HG02885 (cell line): ENCODE data around the gene ITGA6.

Source experiments
- ATAC-seq: cut with Tn5 transposase; IDR thresholded peaks from one replicate; pipeline ENCODE4 v1.9.1; 2021; ENCODE audit warnings: mild to moderate bottlenecking; ENCODE audit not compliant: unreplicated experiment, poor library complexity

The ITGA6 gene

DNA sequence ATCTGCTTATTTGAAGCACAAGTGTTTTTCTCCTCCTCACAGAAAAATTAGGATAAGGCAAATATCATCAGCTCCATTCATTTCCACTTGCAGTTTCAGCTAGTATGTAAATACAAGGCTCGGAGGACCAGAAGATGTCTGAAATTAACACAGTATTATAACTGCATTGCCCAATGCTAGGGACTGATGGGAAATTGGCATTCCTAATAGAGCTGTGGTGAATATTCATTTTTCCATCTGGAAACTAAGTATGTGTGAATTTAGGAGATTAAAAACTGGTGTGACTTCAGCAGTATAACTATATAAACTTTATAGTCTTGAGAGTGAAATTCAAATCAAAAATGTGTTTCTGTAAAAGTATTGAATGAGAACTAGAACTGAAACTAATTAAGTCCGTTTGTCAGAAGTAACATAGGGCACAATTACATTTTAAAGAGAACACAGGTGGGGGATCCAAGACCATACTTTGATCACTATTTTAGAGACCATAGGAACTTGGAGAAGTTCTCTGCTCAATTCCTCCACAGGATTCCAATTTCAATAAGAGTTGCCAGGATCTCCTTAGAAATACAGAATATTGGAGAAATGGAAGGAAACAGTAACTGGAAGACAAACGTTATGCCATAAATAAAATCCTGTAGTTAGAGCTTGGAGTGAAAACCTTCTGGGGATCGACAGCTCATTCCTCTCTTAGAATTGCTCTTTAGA is 12.1 kb upstream of the ITGA6 start:
- no peak for ATAC-seq

DNA sequence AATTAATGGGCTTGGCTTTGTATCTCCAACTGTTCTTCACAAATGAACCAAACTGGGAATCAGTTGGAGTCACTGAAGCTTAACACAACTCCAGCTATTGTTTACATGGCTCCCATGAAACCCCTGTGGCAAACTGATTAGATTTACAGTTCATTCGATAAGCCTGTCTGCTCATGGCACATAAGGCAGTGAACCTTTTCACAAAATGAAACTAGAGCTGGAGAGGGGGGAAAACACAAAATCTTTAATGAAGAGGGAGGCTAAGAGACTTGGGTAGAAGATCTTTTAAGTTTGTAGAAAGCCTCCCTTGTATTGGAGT is 11.6 kb upstream of the ITGA6 start:
- no peak for ATAC-seq

GRCh38 chr2:172416447-172417058 is 10.8 kb upstream of the ITGA6 start:
- ATAC-seq = no peak

- ATAC-seq = no peak
These were observed 7.2 kb upstream of the ITGA6 start for GRCh38 chr2:172420216-172420615.

DNA sequence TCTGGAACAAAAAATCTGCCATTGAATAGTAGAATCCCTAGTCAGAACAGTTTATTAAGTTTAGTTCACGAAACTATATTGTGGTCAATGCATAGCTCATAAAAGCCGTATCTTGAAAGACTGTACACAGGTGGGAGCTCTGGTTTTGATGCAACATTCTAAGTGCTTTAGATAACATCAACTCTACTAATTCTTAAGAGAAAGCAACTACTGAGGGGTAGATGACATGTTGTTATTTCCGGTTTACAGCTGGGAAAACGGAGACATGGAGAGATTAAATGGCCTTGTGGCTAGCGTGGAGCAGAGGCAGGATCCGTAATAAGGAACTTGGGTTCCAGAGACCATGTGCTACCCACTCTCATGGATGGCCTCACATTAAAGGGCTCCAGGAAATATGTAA is 4.2 kb upstream of the ITGA6 start:
- ATAC-seq = no peak

DNA sequence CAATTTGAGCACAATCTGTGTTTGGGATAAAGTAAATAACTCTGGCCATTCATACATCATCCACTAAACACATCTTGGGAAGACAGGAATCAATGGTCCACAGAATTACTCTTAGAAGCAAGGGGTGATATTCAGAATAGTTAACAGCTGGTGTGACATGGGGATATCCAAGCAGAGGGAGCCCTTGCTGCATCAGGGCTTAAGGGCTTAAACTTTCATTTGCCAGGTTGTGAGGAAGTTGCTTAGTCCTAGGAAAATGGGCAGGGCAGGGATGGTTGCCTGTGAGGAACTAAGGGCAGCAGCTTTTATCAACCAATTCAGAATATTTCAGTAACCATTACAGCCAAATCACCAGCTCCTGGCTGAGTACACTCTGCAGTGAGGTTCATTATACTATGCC is 2.0 kb upstream of the ITGA6 start:
- ATAC-seq = no peak

- no peak for ATAC-seq
These were observed 641 bp upstream of the ITGA6 start for GRCh38 chr2:172426635-172427255.

- peak; percentile 46 for ATAC-seq
These were observed 825 bp downstream of the ITGA6 start for GRCh38 chr2:172427990-172428831.

DNA sequence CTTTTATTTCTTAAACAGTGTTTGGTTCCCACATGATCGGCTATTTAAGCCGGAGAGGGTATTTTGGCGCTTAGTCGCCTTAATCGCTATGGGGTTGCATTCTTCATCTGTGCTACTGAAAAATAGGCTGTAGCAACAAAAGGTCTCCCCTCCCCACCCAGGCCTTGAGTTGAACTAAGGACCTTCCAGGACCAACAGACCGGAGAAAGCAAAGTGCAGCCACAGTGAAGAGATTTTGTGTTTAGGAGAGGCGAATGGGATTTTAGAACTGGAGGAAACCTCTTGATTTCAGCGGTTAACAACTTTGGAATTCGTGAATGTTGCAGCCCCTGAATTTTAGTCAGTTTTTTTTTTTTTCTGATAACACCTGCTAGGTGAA is 1.4 kb downstream of the ITGA6 start:
- ATAC-seq = no peak

GRCh38 chr2:172429301-172429968 is 2.0 kb downstream of the ITGA6 start:
- no peak for ATAC-seq

DNA sequence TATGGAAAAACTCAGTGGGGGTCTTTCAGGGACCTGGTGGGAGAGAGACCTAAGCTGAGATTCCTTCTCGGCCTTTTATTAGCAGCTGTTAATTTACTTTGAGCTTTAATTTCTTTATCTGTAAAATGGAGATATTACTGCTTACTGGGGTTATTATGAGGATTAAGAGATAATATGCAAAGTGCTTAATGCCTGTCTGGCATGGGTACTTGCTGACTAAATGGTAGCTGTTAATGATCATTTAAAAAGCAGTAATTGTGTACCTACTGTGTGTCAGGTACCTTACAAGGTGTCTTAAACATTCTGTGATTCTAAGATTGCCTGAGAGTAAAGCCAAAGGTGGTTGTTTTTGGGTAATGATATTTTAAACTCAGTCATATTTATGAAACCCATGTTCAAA is 2.6 kb downstream of the ITGA6 start:
- no peak for ATAC-seq

GRCh38 chr2:172430678-172431077 is 3.3 kb downstream of the ITGA6 start:
- ATAC-seq = no peak

- no peak for ATAC-seq
These were observed 4.1 kb downstream of the ITGA6 start for GRCh38 chr2:172431463-172431862.

DNA sequence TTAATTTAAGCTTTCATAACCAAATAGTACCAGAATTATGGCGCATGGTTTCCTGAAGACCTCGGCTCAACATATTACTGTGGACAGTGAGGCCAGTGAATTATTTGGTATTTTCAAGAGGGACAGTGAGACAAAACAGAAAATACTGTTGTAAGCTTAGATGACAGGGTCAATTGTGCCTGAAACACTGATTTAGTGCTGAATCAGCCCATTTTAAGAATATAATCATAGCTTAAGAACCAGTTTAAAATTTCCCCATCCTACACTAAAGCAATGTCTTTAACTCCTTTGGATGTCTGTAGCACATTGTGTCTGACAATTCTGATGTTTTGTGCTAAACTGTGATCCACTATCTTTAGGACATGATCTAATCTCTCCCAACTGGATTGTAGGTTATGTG is 4.6 kb downstream of the ITGA6 start:
- ATAC-seq = no peak

- ATAC-seq = no peak
These were observed 5.8 kb downstream of the ITGA6 start for GRCh38 chr2:172433144-172433543.

GRCh38 chr2:172434821-172435605 is 7.6 kb downstream of the ITGA6 start:
- no peak for ATAC-seq

GRCh38 chr2:172435606-172435911 is 8.2 kb downstream of the ITGA6 start:
- ATAC-seq = no peak

DNA sequence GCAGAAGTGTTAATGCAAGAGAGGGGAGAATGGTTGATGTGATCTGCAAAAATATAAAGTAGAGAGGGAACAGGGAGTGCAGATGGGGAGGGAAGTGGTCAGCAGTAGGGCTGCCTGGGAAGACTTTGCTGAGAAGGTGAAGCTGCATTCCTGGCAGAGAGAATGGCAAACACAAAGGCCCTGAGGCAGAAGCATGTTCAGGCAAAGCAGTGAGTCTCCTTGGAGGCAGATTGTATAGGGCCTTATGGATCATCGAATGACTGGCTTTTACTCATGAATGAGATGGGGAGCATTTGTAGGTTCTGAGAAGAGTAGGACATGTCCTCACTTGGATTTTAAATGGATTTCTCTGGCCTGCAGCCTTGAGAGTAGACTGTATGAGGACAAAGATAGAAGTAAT is 9.5 kb downstream of the ITGA6 start:
- no peak for ATAC-seq

DNA sequence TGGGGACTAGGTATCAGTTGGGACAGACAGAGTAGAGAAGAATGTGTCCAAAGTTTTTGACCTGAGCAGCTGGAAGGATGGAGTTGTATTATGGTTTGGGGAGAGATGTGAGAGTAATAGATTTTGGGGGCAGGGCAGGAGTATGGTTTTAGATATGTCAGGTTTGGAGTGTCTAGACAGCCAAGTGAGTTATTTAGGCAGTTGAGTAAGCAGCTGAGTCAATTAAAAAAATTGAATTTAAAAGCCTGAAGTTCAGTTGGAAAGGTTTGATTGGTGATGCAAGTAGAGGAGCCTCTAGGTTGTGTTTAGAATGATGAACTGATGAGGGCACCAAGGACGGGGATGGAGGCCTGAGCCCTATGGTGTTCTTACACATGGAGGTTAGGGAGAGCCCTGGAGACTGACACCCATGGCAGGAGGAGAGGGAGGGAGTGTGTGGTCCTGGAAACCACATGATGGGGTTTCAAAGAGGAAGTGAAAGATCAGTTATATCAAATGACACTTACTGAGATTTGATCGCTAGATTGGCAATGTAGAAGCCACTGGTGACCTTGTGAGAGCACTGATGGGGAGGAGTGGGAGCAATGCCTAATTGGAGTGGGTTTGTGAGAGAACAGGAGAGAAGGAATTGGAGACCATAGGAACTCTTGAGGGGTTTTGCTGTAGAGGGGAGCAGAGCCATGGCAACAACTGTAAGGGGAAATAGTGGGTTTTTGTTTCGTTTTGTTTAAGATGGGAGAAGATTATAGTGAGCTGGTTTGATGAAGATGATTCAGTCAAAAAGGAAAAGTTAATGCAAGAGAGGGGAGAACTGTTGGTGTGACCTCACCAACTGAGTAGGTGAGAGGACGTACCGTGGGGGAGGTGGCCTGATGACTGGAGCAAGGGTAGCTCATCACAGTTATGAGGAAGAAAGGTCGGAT is 10.3 kb downstream of the ITGA6 start:
- peak; percentile 64 for ATAC-seq
